Activated naive CD4-positive, alpha-beta T cell treated with anti-CD3 and anti-CD28 coated beads, Interleukin-2, amount 10 ng/mL, durations not matched to agents 7 days and 5 days (primary cell): ENCODE results near the gene UBXN11.

Experiments
- CTCF ChIA-PET: fragments of 350-600 bp; sonication (Branson Sonifier 250); formaldehyde crosslinking; loops from one replicate; lab custom pipeline; 2021; ENCODE audit warnings: antibody characterized with exemption; lab: Charles Lee
- DNase-seq: peaks from one replicate; pipeline ENCODE4 v3.0.0-alpha.2; 2020
- H3K27ac Mint-ChIP-seq: one replicate; pipeline ENCODE4 v1.8.0; 2021; ENCODE audit warnings: mild to moderate bottlenecking, moderate library complexity, mixed read lengths
- H3K27me3 Mint-ChIP-seq: one replicate; pipeline ENCODE4 v1.8.0; 2021; ENCODE audit warnings: mild to moderate bottlenecking, mixed read lengths
- H3K36me3 Mint-ChIP-seq: one replicate; pipeline ENCODE4 v1.8.0; 2021; ENCODE audit warnings: mixed read lengths
- H3K4me1 Mint-ChIP-seq: one replicate; pipeline ENCODE4 v1.8.0; 2021; ENCODE audit warnings: mixed read lengths
- H3K4me3 Mint-ChIP-seq: one replicate; pipeline ENCODE4 v1.8.0; 2021; ENCODE audit warnings: mild to moderate bottlenecking, moderate library complexity, mixed read lengths
- H3K9me3 Mint-ChIP-seq: one replicate; pipeline ENCODE4 v1.8.0; 2021; ENCODE audit warnings: mixed read lengths

The UBXN11 gene

DNA sequence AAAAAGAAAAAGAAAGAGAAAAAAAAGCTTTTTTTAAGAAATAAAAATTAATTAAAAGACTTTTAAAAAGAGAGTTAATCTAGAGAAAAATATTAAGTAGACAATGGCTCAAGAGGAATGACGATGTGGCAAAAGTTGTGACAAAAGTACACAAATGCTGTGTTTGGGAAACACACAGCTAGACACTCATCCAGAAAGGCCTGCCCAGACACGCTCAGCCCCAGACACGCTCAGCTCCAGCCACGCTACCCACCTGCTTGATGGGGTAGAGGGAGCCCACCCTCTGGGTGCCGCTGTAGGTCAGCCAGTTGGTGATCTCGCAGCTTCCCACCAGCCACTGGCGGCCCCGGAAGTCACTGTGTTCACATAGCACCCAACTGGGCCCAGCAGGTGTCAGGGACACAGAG is 21.5 kb upstream of the UBXN11 start:
- H3K36me3 Mint-ChIP-seq: peaks cover 14% of the 10 kb centered on the region

GRCh38 chr1:26324550-26324949 is 18.1 kb upstream of the UBXN11 start:
- H3K27ac Mint-ChIP-seq: no peak overlapping the region
- CTCF ChIA-PET: interaction anchor here (1.1 to 19.9 kb wide), 3 partner anchors 37 to 42 kb away, joined by 3 to 632 read pairs (median 59); partner anchors contain the start of gene SH3BGRL3
- no peaks in the 10 kb centered on the region for H3K27me3 Mint-ChIP-seq
- peaks cover 39% of the 10 kb centered on the region for H3K36me3 Mint-ChIP-seq
- H3K4me3 Mint-ChIP-seq: no peak overlapping the region
- no peaks in the 10 kb centered on the region for H3K9me3 Mint-ChIP-seq
- no peak for DNase-seq
- peaks cover 41% of the 10 kb centered on the region for H3K4me1 Mint-ChIP-seq

More for the DNA sequence above, 21.5 kb upstream of the UBXN11 start:
- CTCF ChIA-PET: interaction anchor here (0.7 to 19.9 kb wide), 3 partner anchors 46 to 89 kb away, joined by 3 to 632 read pairs (median 3); partner anchors contain the start of gene SH3BGRL3
- H3K4me1 Mint-ChIP-seq: peaks cover 12% of the 10 kb centered on the region
- H3K27me3 Mint-ChIP-seq: peaks cover 9% of the 10 kb centered on the region
- H3K27ac Mint-ChIP-seq: no peak overlapping the region
- no peak overlapping the region for H3K4me3 Mint-ChIP-seq
- no peaks in the 10 kb centered on the region for H3K9me3 Mint-ChIP-seq
- DNase-seq: no peak

DNA sequence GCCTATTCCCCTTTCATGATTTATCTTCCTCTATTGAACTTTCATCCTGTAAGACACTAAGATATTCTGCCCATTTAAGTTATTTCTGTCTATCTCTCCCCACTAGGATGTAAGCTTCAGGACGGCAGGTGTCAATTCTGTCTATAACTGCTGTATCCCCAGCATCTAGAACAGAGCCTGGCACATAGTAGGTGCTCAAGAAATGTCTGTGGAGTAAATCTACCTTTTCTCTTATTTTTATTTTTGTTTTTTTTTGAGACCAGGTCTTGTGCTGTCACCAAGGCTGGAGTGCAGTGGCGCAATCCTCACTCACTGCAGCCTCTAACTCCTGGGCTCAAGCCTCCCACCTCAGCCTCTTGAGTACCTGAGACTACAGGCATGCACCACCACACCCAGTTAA is 16.9 kb upstream of the UBXN11 start:
- Mint-ChIP-seq H3K9me3 (no peaks in the 10 kb centered on the region), H3K27me3 (no peaks in the 10 kb centered on the region), H3K36me3 (peaks cover 51% of the 10 kb centered on the region), H3K4me3 (no peak overlapping the region), H3K4me1 (peaks cover 44% of the 10 kb centered on the region), H3K27ac (no peak overlapping the region)
- CTCF ChIA-PET: interaction anchor here (0.5 to 19.9 kb wide), 8 partner anchors 38 to 154 kb away, joined by 4 to 632 read pairs (median 22); partner anchors contain the start of genes C1orf232, CEP85, SH3BGRL3 and ZNF593
- DNase-seq: no peak

- no peak for DNase-seq
- Mint-ChIP-seq H3K36me3 (peaks cover 59% of the 10 kb centered on the region), H3K4me3 (no peak overlapping the region), H3K27me3 (no peaks in the 10 kb centered on the region), H3K9me3 (no peaks in the 10 kb centered on the region), H3K27ac (no peak overlapping the region), H3K4me1 (peaks cover 52% of the 10 kb centered on the region)
- CTCF ChIA-PET: interaction anchor here (0.6 to 19.9 kb wide), 15 partner anchors 8 to 195 kb away, joined by 3 to 632 read pairs (median 13); partner anchors contain the start of genes C1orf232, CATSPER4, CEP85 and SH3BGRL3
Measured at GRCh38 chr1:26322042-26322331, 15.6 kb upstream of the UBXN11 start.

DNA sequence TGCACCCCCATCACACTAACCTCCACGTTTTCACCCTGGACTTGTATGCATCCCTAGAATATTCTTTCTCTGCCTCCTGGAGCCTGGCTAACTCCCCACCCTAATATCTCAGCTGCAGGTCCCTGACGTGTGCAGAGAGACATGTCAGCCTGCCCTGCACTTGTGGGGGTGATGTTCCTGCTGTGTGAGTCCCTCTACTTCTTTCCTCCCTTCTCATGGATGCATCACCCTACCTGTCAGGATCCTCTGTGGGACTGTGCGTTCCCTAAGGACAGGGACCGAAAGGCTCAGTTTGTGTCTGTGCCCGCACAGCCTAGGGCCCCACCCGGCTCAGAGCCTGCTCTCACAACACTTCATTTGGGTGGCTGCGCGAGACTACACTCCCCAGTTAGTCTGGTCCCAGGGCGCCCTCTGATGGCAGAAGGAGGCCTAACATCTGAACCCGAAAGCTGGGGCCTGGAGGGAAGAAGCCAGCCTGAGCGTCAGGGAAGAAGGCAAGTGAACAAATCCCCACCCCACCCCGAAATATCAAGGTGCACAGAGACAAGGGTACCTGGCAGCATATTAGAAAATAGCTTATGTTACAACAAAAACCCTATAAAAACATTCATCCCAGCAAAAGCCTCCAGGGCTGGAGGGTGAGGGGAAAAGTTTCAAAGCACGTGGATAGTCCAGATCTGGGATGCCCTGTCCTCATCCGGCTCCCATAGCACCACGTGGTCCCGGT is 15.0 kb upstream of the UBXN11 start:
- peaks cover 58% of the 10 kb centered on the region for H3K4me1 Mint-ChIP-seq
- peak overlapping the region; percentile 96 for H3K27ac Mint-ChIP-seq
- H3K4me3 Mint-ChIP-seq: peak overlapping the region; percentile 90
- H3K36me3 Mint-ChIP-seq: peaks cover 59% of the 10 kb centered on the region
- no peaks in the 10 kb centered on the region for H3K9me3 Mint-ChIP-seq
- no peaks in the 10 kb centered on the region for H3K27me3 Mint-ChIP-seq
- DNase-seq: peak; percentile 97
- CTCF ChIA-PET: interaction anchor here (0.6 to 19.9 kb wide), 18 partner anchors 9 to 195 kb away, joined by 3 to 632 read pairs (median 10); partner anchors contain the start of genes C1orf232, CATSPER4, CEP85 and SH3BGRL3

GRCh38 chr1:26320896-26321295 is 14.5 kb upstream of the UBXN11 start:
- H3K36me3 Mint-ChIP-seq: peaks cover 59% of the 10 kb centered on the region
- DNase-seq: no peak
- H3K9me3 Mint-ChIP-seq: no peaks in the 10 kb centered on the region
- H3K4me1 Mint-ChIP-seq: peaks cover 63% of the 10 kb centered on the region
- peak overlapping the region; percentile 96 for H3K27ac Mint-ChIP-seq
- CTCF ChIA-PET: interaction anchor here (1.2 to 19.9 kb wide), 13 partner anchors 10 to 151 kb away, joined by 3 to 632 read pairs (median 17); partner anchors contain the start of genes C1orf232, CEP85, SH3BGRL3 and UBXN11
- no peaks in the 10 kb centered on the region for H3K27me3 Mint-ChIP-seq
- H3K4me3 Mint-ChIP-seq: peak overlapping the region; percentile 90

GRCh38 chr1:26318338-26319064 is 12.1 kb upstream of the UBXN11 start:
- peak; percentile 44 for DNase-seq
- Mint-ChIP-seq H3K4me3 (peak overlapping the region; percentile 90), H3K9me3 (no peaks in the 10 kb centered on the region), H3K4me1 (peaks cover 79% of the 10 kb centered on the region), H3K27ac (peak overlapping the region; percentile 89), H3K36me3 (peaks cover 50% of the 10 kb centered on the region), H3K27me3 (no peaks in the 10 kb centered on the region)
- CTCF ChIA-PET: interaction anchor here (0.9 to 19.9 kb wide), 9 partner anchors 11 to 149 kb away, joined by 3 to 632 read pairs (median 3); partner anchors contain the start of genes SH3BGRL3, UBXN11 and ZNF593

GRCh38 chr1:26317612-26318337 is 11.3 kb upstream of the UBXN11 start, which contains the start of gene CD52:
Gene CD52 (plus strand): TSS chr1:26317958. CDS start chr1:26318018, 60 bp downstream.
- Mint-ChIP-seq H3K27me3 (no peaks in the 10 kb centered on the region), H3K4me3 (peak within 1 kb of the TSS; percentile 90)
- peak; percentile 88 for DNase-seq

DNA sequence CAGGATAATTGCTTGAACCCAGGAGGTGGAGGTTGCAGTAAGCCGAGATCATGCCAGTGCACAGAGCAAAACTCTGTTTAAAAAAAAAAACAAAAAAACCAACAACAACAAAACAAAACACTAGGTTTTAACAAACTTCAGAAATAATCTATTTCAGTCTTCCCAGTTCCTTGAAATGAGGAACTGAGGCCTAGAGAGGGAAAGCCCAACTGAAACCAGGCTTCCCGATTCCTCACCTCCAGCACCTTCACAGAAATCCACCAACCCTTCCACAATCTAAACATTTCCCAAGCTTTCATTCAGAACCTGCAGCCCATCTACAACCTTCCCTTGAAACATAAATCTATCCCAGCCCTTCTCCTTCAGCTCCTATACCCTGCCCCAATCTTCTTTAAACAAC is 10.7 kb upstream of the UBXN11 start:
- Mint-ChIP-seq H3K36me3 (peaks cover 38% of the 10 kb centered on the region), H3K27me3 (no peaks in the 10 kb centered on the region), H3K4me3 (peak overlapping the region; percentile 90), H3K4me1 (peaks cover 72% of the 10 kb centered on the region), H3K9me3 (no peaks in the 10 kb centered on the region), H3K27ac (peak overlapping the region; percentile 89)
- DNase-seq: no peak
- CTCF ChIA-PET: interaction anchor here (0.9 to 19.9 kb wide), 5 partner anchors 9 to 83 kb away, joined by 3 to 632 read pairs (median 25); partner anchors contain the start of genes SH3BGRL3 and UBXN11

More at GRCh38 chr1:26317612-26318337, 11.3 kb upstream of the UBXN11 start, which contains the start of gene CD52:
- CTCF ChIA-PET: interaction anchor here (0.9 to 19.9 kb wide), 7 partner anchors 10 to 148 kb away, joined by 3 to 632 read pairs (median 3); partner anchors contain the start of genes SH3BGRL3, UBXN11 and ZNF593
- Mint-ChIP-seq H3K36me3 (peaks cover 43% of the 10 kb centered on the region), H3K9me3 (no peaks in the 10 kb centered on the region), H3K4me1 (peaks cover 78% of the 10 kb centered on the region), H3K27ac (peak within 1 kb of the TSS; percentile 89)

GRCh38 chr1:26315874-26316850 is 9.7 kb upstream of the UBXN11 start:
- Mint-ChIP-seq H3K27me3 (no peaks in the 10 kb centered on the region), H3K9me3 (no peaks in the 10 kb centered on the region), H3K27ac (peak overlapping the region; percentile 90), H3K4me1 (peaks cover 71% of the 10 kb centered on the region), H3K4me3 (peak overlapping the region; percentile 90), H3K36me3 (peaks cover 31% of the 10 kb centered on the region)
- DNase-seq: no peak
- CTCF ChIA-PET: interaction anchor here (0.9 to 19.9 kb wide), 4 partner anchors 8 to 34 kb away, joined by 3 to 632 read pairs (median 14); partner anchors contain the start of genes SH3BGRL3 and UBXN11

DNA sequence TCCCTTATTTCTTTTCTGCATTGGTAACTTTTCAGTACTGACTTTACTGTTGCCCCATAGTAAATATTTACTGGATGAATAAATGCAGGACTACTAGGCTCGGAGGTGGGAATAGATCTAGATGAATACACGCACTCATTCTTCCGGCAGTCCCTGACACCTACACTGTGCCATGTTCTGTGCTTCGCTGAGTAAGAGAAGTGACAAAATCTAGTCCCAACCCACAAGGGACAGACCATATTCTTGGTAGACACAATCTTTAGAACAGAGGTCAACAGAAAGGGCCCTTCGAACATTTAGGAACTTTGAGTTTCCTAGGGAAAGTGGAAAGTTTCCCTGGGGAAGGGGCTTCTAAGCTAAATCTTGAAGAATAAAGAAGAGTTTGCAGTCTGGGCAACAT is 8.1 kb upstream of the UBXN11 start:
- H3K27ac Mint-ChIP-seq: peak overlapping the region; percentile 49
- H3K27me3 Mint-ChIP-seq: no peaks in the 10 kb centered on the region
- H3K9me3 Mint-ChIP-seq: no peaks in the 10 kb centered on the region
- no peak for DNase-seq
- no peak overlapping the region for H3K4me3 Mint-ChIP-seq
- peaks cover 61% of the 10 kb centered on the region for H3K4me1 Mint-ChIP-seq
- CTCF ChIA-PET: interaction anchor here (1.2 to 19.9 kb wide), 2 partner anchors 32 to 103 kb away, joined by 5 to 632 read pairs; partner anchors contain the start of gene SH3BGRL3
- peaks cover 19% of the 10 kb centered on the region for H3K36me3 Mint-ChIP-seq
